ENCODE measurements around the gene BCL2L2.
"Not testable (repeated sequence)": the region's sequence is repeated elsewhere in the genome, so short reads cannot be mapped to it uniquely, and the experiment has no call there.

BCL2L2 gene

DNA sequence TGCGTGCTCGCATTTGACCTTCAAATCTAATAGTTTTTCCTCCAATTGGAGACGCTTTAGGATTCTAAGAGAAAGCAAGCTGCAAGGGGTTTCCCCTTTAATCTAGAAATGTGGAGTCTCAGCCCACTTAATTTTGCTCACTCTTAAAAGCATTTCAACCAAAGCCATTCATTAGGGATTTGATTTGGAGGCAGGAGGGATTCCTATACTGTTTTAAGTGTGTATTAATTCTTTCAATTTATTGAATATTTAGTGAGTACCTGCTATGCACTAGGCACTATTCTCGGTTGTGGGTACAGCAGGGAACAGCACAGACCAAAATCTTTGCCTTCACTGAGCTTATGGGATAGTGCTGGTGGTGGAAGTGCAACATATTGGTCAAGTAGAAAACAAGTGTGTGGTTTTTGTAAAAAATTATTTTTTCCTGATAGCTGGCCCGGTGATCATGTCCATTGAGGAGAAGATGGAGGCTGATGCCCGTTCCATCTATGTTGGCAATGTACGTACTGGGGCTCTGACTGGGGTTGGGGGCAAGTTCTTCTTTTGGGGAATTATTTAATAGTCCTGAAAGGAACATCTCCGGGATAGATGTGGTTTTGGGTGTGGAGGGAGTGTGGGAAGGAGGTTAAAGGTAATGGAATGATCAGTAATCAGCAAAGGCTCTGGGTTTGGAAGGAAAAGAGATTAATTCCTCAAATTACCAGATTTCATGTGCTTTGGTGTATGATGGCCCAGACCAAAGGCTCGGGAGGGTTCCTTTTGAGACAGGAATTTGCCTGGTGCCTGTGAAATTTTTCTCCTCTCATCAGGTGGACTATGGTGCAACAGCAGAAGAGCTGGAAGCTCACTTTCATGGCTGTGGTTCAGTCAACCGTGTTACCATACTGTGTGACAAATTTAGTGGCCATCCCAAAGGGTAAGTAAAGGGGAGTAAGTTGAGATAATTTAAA, 16.2 kb downstream of the BCL2L2 start:
- POLR2A ChIA-PET: interaction anchor here (1.0 to 2.5 kb wide), 3 partner anchors 20 to 21 kb away, joined by 3 to 26 read pairs (median 3); partner anchors contain the start of gene PPP1R3E
- TF ChIP-seq, protein P1, sequence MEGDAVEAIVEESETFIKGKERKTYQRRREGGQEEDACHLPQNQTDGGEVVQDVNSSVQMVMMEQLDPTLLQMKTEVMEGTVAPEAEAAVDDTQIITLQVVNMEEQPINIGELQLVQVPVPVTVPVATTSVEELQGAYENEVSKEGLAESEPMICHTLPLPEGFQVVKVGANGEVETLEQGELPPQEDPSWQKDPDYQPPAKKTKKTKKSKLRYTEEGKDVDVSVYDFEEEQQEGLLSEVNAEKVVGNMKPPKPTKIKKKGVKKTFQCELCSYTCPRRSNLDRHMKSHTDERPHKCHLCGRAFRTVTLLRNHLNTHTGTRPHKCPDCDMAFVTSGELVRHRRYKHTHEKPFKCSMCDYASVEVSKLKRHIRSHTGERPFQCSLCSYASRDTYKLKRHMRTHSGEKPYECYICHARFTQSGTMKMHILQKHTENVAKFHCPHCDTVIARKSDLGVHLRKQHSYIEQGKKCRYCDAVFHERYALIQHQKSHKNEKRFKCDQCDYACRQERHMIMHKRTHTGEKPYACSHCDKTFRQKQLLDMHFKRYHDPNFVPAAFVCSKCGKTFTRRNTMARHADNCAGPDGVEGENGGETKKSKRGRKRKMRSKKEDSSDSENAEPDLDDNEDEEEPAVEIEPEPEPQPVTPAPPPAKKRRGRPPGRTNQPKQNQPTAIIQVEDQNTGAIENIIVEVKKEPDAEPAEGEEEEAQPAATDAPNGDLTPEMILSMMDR (IDR thresholded peaks at IDR 0.05; ENCODE audit: control extremely low read depth, extremely low read depth, low read depth, missing control alignments): no peak
- CTCF ChIA-PET: interaction anchor here (0.6 to 8.0 kb wide), 14 partner anchors 9 to 265 kb away, joined by 3 to 136 read pairs (median 4); partner anchors contain the start of genes ACIN1, BCL2L2, C14orf119 and PPP1R3E
- DNase-seq (ENCODE audit: extremely low spot score): no peak

DNA sequence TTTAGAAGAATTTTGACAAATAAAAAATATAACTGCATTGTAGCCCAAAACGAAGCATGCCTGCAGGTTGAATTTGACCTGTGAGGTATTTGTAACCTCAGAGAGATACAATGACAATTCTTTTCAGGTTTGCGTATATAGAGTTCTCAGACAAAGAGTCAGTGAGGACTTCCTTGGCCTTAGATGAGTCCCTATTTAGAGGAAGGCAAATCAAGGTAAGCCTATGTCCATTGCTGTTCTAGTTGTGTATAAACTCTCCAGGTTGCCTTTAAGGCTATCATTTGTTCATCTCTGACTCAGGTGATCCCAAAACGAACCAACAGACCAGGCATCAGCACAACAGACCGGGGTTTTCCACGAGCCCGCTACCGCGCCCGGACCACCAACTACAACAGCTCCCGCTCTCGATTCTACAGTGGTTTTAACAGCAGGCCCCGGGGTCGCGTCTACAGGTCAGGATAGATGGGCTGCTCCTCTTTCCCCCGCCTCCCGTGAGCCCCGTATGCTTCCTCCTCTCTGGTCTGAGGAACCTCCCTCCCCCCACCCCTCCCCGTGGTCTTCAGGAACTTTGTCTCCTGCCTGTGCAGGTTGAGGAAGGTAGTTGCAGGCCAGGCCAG, 17.3 kb downstream of the BCL2L2 start:
- TF ChIP-seq, protein P1 (IDR thresholded peaks at IDR 0.05; ENCODE audit: control extremely low read depth, extremely low read depth, low read depth, missing control alignments): no peak
- ChIA-PET CTCF (interaction anchor here (1.1 to 8.0 kb wide), 6 partner anchors 11 to 203 kb away, joined by 3 to 136 read pairs (median 6); partner anchors contain the start of genes BCL2L2 and PPP1R3E), POLR2A (interaction anchor here (1.0 to 1.1 kb wide), 2 partner anchors 21 to 22 kb away, joined by 3 read pairs; no protein-coding TSS in a partner anchor)
- DNase-seq (ENCODE audit: extremely low spot score): no peak

DNA sequence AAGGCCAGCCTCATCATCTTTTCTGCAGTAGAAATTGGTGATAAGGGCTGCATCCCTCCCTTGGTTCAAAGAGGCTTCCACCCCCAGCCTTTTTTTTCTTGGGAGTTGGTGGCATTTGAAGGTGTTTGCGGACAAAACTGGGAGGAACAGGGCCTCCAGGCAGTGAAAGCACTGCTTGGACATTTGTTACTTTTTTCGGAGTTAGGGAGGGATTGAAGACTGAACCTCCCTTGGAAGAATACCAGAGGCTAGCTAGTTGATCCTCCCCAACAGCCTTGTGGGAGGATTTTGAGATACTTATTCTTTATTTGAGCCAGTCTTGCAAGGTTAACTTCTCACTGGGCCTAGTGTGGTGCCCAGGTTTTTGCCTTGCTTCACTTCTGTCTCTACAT, 17.8 kb downstream of the BCL2L2 start:
- no peak for DNase-seq (ENCODE audit: extremely low spot score)
- POLR2A ChIA-PET: no interaction called here
- CTCF ChIA-PET: interaction anchor here (1.2 to 4.8 kb wide), 4 partner anchors 10 to 203 kb away, joined by 3 to 26 read pairs (median 6); no protein-coding TSS in a partner anchor
- TF ChIP-seq, protein P1 (IDR thresholded peaks at IDR 0.05; ENCODE audit: control extremely low read depth, extremely low read depth, low read depth, missing control alignments): no peak

DNA sequence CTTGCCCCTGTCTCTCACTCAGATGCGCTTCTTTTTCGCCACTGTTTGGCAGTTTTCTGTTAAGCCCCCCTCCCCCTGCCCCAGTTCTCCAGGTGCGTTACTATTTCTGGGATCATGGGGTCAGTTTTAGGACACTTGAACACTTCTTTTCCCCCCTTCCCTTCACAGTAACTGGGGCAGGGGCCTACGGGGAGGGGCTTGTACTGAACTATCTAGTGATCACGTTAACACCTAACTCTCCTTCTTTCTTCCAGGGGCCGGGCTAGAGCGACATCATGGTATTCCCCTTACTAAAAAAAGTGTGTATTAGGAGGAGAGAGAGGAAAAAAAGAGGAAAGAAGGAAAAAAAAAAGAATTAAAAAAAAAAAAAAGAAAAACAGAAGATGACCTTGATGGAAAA, 18.4 kb downstream of the BCL2L2 start:
- ChIA-PET CTCF (interaction anchor here (0.6 to 4.8 kb wide), 4 partner anchors 10 to 1793 kb away, joined by 3 to 26 read pairs (median 6); no protein-coding TSS in a partner anchor), POLR2A (no interaction called here)
- TF ChIP-seq, protein P1 (IDR thresholded peaks at IDR 0.05; ENCODE audit: control extremely low read depth, extremely low read depth, low read depth, missing control alignments): no peak
- DNase-seq (ENCODE audit: extremely low spot score): no peak

DNA sequence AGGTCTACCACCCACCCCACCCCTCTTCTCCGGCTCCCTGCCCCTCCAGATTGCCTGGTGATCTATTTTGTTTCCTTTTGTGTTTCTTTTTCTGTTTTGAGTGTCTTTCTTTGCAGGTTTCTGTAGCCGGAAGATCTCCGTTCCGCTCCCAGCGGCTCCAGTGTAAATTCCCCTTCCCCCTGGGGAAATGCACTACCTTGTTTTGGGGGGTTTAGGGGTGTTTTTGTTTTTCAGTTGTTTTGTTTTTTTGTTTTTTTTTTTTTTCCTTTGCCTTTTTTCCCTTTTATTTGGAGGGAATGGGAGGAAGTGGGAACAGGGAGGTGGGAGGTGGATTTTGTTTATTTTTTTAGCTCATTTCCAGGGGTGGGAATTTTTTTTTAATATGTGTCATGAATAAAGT, 19.1 kb downstream of the BCL2L2 start:
- not testable (repeated sequence) for DNase-seq (ENCODE audit: extremely low spot score)
- CTCF ChIA-PET: interaction anchor here (1.2 to 4.8 kb wide), 6 partner anchors 10 to 53 kb away, joined by 3 to 54 read pairs (median 7); partner anchors contain the start of genes CMTM5, HOMEZ and SLC22A17
- POLR2A ChIA-PET: interaction anchor here (1.2 kb wide), 1 partner anchor 10 kb away, joined by 3 read pairs; no protein-coding TSS in a partner anchor

DNA sequence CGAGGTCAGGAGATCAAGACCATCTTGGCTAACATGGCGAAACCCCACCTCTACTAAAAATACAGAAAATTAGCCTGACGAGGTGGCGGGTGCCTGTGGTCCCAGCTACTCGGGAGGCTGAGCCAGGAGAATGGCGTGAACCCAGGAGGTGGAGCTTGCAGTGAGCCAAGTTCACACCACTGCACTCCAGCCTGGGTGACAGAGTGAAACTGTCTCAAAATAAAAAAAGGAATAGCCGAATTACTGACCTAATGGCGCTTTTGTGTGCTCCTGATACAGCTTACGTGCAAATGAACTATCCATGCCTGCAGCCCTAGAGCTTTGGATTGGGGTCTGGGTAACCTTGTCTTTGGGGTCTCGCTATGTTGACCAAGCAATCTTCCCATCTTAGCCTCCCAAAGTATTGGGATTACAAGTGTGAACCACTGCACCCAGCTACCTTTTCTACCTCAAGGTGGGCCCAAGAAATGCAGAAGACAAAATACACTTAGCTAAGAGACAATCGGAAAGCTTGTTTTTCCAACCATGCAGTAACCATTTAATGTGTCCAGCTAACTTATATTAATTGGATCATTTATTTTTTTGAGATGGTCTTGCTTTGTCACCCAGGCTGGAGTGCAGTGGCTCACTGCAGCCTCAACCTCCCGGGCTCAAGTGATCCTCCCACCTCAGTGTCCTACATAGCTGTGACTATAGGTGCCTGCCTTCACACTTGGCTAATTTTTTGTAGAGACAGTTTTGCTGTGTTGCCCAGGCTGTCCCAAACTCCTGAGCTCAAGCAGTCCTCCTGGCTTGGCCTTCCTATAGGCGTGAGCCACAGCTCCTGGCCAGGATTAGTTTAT, 20.1 kb downstream of the BCL2L2 start:
- TF ChIP-seq, protein P1 (IDR thresholded peaks at IDR 0.05; ENCODE audit: control extremely low read depth, extremely low read depth, low read depth, missing control alignments): no peak
- ChIA-PET CTCF (interaction anchor here (0.7 to 4.8 kb wide), 29 partner anchors 9 to 279 kb away, joined by 3 to 54 read pairs (median 4); partner anchors contain the start of genes BCL2L2, CMTM5, HOMEZ and PPP1R3E), POLR2A (interaction anchor here (0.9 to 1.2 kb wide), 3 partner anchors 9 to 40 kb away, joined by 3 to 6 read pairs (median 4); partner anchors contain the start of gene HOMEZ)
- DNase-seq (ENCODE audit: extremely low spot score): no peak

All from GM10248 (cell line).